Measurements from ENCODE around the gene WASF2. TPM values are rescaled to one million over a fixed set of nuclear protein-coding genes. Genes with fewer than 3 reads are reported as not detected.

WASF2 gene
- total and polyA plus RNA-seq, 2 of the 4 experiments (the other 2 are of a cell fraction), result 7.9 to 45.4 TPM

DNA sequence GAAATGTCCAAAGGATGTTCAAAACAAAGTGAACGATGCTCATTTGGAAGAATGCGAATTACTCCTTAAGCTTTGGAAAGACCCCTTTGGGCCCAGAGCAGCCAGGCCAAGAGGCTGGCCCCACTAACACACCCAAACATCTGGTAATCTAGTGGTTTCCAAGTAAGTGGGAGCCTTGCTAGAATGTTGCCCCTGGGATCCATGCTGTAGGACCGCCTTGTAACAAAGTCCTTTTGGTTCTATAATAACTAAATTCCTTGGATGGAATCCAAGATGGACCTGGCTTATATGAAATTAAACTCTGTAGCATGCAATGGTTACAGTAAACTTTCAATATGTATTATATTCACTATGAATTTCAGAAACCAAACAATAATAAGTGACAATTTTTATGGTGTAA, 72.3 kb downstream of the WASF2 start:
- H2BK20ac ChIP-seq (ENCODE audit: low read depth, low read length), result 0 out of 2 replicates have a peak overlapping the region, but pooled peaks have one; percentile 20
- H3K9me3 ChIP-seq (ENCODE audit: control insufficient read depth, insufficient read depth, low read length), result no peaks in the 10 kb centered on the region
- no peak for TF ChIP-seq SMC3 (IDR thresholded peaks at IDR 0.05; ENCODE audit: low read depth, low read length)
- no peak for TF ChIP-seq POLR2A (IDR thresholded peaks at IDR 0.05; ENCODE audit: low read depth, low read length)
- TF ChIP-seq, protein P1, sequence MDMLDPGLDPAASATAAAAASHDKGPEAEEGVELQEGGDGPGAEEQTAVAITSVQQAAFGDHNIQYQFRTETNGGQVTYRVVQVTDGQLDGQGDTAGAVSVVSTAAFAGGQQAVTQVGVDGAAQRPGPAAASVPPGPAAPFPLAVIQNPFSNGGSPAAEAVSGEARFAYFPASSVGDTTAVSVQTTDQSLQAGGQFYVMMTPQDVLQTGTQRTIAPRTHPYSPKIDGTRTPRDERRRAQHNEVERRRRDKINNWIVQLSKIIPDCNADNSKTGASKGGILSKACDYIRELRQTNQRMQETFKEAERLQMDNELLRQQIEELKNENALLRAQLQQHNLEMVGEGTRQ (IDR thresholded peaks at IDR 0.05; ENCODE audit: low read depth, low read length), result no peak
- TF ChIP-seq, protein P2, sequence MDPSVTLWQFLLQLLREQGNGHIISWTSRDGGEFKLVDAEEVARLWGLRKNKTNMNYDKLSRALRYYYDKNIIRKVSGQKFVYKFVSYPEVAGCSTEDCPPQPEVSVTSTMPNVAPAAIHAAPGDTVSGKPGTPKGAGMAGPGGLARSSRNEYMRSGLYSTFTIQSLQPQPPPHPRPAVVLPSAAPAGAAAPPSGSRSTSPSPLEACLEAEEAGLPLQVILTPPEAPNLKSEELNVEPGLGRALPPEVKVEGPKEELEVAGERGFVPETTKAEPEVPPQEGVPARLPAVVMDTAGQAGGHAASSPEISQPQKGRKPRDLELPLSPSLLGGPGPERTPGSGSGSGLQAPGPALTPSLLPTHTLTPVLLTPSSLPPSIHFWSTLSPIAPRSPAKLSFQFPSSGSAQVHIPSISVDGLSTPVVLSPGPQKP (IDR thresholded peaks at IDR 0.05; ENCODE audit: borderline replicate concordance, low read depth, low read length), result no peak
- no peak for TF ChIP-seq MXI1 (IDR thresholded peaks at IDR 0.05; ENCODE audit: borderline replicate concordance, low read depth, low read length)
- TF ChIP-seq, protein P3, sequence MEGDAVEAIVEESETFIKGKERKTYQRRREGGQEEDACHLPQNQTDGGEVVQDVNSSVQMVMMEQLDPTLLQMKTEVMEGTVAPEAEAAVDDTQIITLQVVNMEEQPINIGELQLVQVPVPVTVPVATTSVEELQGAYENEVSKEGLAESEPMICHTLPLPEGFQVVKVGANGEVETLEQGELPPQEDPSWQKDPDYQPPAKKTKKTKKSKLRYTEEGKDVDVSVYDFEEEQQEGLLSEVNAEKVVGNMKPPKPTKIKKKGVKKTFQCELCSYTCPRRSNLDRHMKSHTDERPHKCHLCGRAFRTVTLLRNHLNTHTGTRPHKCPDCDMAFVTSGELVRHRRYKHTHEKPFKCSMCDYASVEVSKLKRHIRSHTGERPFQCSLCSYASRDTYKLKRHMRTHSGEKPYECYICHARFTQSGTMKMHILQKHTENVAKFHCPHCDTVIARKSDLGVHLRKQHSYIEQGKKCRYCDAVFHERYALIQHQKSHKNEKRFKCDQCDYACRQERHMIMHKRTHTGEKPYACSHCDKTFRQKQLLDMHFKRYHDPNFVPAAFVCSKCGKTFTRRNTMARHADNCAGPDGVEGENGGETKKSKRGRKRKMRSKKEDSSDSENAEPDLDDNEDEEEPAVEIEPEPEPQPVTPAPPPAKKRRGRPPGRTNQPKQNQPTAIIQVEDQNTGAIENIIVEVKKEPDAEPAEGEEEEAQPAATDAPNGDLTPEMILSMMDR (conservative IDR thresholded peaks at IDR 0.05; ENCODE audit: low read depth, low read length), result no peak
- H4K20me1 ChIP-seq (ENCODE audit: insufficient read depth, low read length), result no peaks in the 10 kb centered on the region
- no peak overlapping the region for H3K56ac ChIP-seq (ENCODE audit: extremely low read depth, insufficient read depth, low read length)
- in situ Hi-C loops (cut with MboI; ENCODE audit: low sequenced_read_pairs) (loop anchor here (10.0 kb wide), 1 partner anchor 247 kb away; no protein-coding TSS in a partner anchor), dilution Hi-C loops (cut with HindIII; ENCODE audit: low sequenced_read_pairs, unreplicated experiment) (no loop called here), intact Hi-C loops (cut with micrococcal nuclease) (loop anchor here (1.0 to 2.0 kb wide), 2 partner anchors 71 to 110 kb away; no protein-coding TSS in a partner anchor)
- H3K4me3 ChIP-seq (ENCODE audit: insufficient read depth, low read depth, low read length), result no peak overlapping the region
- DNase-seq (no peak), ATAC-seq (ENCODE audit: low read depth) (no peak)
- H4K91ac ChIP-seq (ENCODE audit: insufficient read depth, low read depth, low read length), result peak overlapping the region; percentile 70
- POLR2A ChIA-PET (ENCODE audit: unreplicated experiment), result no interaction called here
- peak overlapping the region; percentile 33 for H3K14ac ChIP-seq (replicated peaks; ENCODE audit: low read depth, low read length)
- H2BK15ac ChIP-seq (ENCODE audit: low read depth, low read length), result no peak overlapping the region
- peak overlapping the region; percentile 44 for H2BK5ac ChIP-seq (ENCODE audit: low read depth, low read length, poor library complexity, severe bottlenecking)
- H3K79me1 ChIP-seq (ENCODE audit: low read depth in 1 of 2, low read length in 2 of 2), result peaks cover 29 to 70% of the 10 kb centered on the region in 2 experiments
- peak overlapping the region; percentile 71 for H2AK9ac ChIP-seq (replicated peaks; ENCODE audit: low read depth, low read length, poor library complexity)
- H3K9ac ChIP-seq (ENCODE audit: low read depth, low read length), result 0 out of 2 replicates have a peak overlapping the region, but pooled peaks have one; percentile 39
- H3K18ac ChIP-seq (ENCODE audit: low read depth, low read length), result peak overlapping the region; percentile 60
- no CpG with 5 or more reads among the region's 3 CpGs for WGBS, 2 experiments (ENCODE audit: extremely low coverage in 2 of 2, insufficient read length in 1 of 2)
- peaks cover 38% of the 10 kb centered on the region for H3K36me3 ChIP-seq (ENCODE audit: control insufficient read depth, insufficient read depth, low read length)
- peak overlapping the region; percentile 77; the same call in 1 of the 2 replicates for H3K23ac ChIP-seq (ENCODE audit: low read depth, low read length)
- no TSS peak for BruUV-seq (replicated peaks)
- no peaks in the 10 kb centered on the region for H3K27me3 ChIP-seq (ENCODE audit: control insufficient read depth, insufficient read depth, low read length)
- no peak overlapping the region for H2BK120ac ChIP-seq (ENCODE audit: low read depth, low read length)
- no peak overlapping the region for H2AFZ ChIP-seq (replicated peaks; ENCODE audit: low read length, poor library complexity)
- peak overlapping the region; percentile 54; the same call in 1 of the 2 replicates for H4K5ac ChIP-seq (ENCODE audit: low read depth, low read length)
- peak overlapping the region; percentile 42 for H2AK5ac ChIP-seq (ENCODE audit: low read depth, low read length)
- peaks cover 8% of the 10 kb centered on the region; the same call in 1 of the 2 replicates for H3K9me1 ChIP-seq (ENCODE audit: insufficient read depth, low read length)
- peak overlapping the region; percentile 58; the same call in 1 of the 2 replicates for H3K27ac ChIP-seq (ENCODE audit: insufficient read depth, low read length)
- H4K8ac ChIP-seq (ENCODE audit: low read depth in 2 of 2, low read length in 2 of 2), result peak overlapping the region; percentile 23 to 71; a peak in 2 of 4 replicates
- peaks cover 11% of the 10 kb centered on the region for H3K4me1 ChIP-seq (ENCODE audit: control insufficient read depth, insufficient read depth, low read length)
- peak overlapping the region; percentile 39; the same call in 1 of the 2 replicates for H3K4ac ChIP-seq (ENCODE audit: low read depth, low read length)
- no peak overlapping the region for H3K4me2 ChIP-seq (ENCODE audit: low read depth, low read length)
- CTCF ChIA-PET, result interaction anchor here (0.5 to 1.6 kb wide), 3 partner anchors 13 to 1153 kb away, joined by 3 to 5 read pairs (median 3); no protein-coding TSS in a partner anchor
